Astrocyte of the spinal cord (primary cell): ENCODE data around the gene CCL13.

Experiments used
- DNase-seq: peaks from one replicate; pipeline ENCODE4 v3.0.0; 2011; ENCODE audit warnings: low read depth, low spot score
- H3K4me3 ChIP-seq: 2 replicates; pipeline ENCODE4 v1.5.1; 2011; ENCODE audit warnings: low read depth, mild to moderate bottlenecking, low read length, moderate library complexity
- in situ Hi-C: cut with HindIII; loops from 2 replicates; pipeline ENCODE4 v1.10.0; 2017; ENCODE audit warnings: low sequenced_read_pairs
- TF ChIP-seq, protein P1 (sequence below): IDR thresholded peaks from 2 replicates; pipeline ENCODE4 v1.5.1; 2012; ENCODE audit warnings: low read depth, mild to moderate bottlenecking, low read length, inconsistent platforms

The CCL13 gene

DNA sequence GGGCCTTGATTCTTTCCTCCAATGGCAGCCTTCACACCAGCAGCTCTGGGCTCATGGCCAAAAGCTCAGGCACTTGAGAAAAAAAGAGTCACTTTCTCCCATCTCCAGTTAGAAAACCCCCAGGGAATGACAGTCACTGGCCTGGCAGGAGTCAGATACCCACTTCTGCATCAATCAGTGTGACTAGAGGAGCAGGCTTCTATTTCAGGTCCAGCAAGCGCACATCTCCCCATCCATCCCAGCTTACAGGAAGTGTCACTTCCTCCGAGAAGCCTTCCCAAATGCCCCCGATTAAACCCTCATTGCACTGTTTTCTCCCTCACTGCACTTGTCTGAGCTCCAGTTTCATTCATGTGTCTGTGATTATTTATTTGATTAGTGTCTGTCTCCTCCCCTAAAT is 37.1 kb downstream of the CCL13 start:
- no peak overlapping the region for H3K4me3 ChIP-seq
- TF ChIP-seq, protein P1, sequence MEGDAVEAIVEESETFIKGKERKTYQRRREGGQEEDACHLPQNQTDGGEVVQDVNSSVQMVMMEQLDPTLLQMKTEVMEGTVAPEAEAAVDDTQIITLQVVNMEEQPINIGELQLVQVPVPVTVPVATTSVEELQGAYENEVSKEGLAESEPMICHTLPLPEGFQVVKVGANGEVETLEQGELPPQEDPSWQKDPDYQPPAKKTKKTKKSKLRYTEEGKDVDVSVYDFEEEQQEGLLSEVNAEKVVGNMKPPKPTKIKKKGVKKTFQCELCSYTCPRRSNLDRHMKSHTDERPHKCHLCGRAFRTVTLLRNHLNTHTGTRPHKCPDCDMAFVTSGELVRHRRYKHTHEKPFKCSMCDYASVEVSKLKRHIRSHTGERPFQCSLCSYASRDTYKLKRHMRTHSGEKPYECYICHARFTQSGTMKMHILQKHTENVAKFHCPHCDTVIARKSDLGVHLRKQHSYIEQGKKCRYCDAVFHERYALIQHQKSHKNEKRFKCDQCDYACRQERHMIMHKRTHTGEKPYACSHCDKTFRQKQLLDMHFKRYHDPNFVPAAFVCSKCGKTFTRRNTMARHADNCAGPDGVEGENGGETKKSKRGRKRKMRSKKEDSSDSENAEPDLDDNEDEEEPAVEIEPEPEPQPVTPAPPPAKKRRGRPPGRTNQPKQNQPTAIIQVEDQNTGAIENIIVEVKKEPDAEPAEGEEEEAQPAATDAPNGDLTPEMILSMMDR, result no peak
- in situ Hi-C loops, result no loop called here
- no peak for DNase-seq

DNA sequence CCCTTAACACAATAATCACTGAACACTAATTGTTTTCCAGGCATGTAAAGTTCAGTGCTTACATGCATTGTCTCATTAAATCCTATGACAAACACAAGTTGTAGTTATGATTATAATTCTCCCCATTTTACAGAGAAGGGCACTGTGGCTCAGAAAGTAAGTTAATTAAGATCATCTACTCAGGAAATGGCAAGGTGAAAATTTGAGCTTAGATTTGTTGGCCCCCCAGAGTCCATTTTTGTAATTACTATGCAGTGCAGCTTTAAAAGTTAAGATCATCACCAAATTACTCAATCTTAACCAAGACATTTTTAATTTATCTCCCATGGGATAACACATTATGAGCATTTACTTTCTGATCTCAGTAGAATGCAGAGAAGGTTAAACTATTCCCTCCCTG is 41.0 kb downstream of the CCL13 start:
- no peak overlapping the region for H3K4me3 ChIP-seq
- in situ Hi-C loops, result no loop called here
- TF ChIP-seq, protein P1, result no peak
- DNase-seq, result no peak

DNA sequence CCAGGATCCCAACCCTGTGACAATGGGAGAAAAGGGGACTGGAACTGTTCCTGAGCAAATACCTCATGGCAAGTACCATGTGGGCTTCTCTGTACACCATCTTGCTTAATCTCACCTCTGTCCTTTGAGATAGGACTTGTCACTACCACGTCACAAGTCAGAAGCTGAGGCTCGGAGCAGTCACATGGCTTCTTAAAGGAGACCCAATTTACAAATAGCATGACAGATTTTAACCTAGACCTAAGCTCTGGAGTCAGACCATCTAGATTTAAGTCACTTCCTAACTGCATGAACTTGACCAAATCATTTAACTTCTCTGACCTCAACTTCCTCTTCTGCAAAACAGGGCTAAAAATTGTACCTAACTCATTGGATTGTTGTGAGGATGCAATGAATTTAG is 42.7 kb downstream of the CCL13 start:
- no peak overlapping the region for H3K4me3 ChIP-seq
- TF ChIP-seq, protein P1, result no peak
- DNase-seq, result no peak
- in situ Hi-C loops, result no loop called here

DNA sequence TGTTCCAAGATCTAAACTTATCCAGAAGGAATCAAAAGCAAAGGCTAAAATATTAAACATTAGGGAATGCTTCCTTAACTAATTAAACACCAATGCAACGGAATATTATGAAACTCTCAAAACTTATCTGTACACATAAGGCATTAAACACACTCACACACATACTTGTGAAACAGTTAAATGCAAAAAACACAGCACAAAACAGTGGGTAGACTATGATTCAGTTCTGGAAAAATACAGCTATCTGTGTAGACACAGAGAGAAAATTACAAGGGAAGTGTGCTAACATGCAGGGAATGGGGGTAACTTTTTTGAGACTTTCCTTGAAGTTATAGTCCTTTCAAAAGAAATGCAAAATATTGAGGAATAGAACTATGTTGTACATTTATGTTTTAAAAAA is 43.4 kb downstream of the CCL13 start:
- TF ChIP-seq, protein P1, result no peak
- in situ Hi-C loops, result no loop called here
- H3K4me3 ChIP-seq, result no peak overlapping the region
- no peak for DNase-seq

DNA sequence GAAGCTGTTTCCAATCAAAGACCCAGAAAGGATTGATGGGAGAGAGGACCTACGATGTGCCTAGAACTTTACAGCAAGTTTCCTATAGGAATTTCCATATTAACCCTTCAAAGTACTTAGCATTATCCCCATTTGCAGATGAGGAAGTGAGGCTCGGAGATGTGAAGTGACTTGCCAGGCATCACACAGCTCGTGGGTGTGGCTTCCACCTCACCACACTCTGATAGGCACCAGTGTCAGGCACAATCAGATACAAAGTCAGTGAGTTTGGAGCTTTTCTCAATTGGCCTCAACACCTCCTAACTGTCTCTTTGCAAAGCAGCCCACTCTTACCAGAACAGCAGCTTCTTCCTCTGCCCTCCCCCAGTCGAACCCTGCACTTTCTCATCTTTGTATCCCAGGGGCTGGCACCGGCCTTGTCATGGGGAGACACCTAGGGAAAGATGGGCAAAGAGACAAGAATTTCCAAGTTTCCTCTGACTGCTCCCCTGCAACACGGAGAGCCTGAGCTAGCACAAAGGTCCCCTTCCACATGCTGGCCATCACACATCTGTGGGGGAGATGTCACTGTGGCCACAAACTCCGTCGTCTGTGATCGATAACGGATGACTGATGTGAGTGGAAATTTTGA is 44.1 kb downstream of the CCL13 start:
- in situ Hi-C loops, result no loop called here

DNA sequence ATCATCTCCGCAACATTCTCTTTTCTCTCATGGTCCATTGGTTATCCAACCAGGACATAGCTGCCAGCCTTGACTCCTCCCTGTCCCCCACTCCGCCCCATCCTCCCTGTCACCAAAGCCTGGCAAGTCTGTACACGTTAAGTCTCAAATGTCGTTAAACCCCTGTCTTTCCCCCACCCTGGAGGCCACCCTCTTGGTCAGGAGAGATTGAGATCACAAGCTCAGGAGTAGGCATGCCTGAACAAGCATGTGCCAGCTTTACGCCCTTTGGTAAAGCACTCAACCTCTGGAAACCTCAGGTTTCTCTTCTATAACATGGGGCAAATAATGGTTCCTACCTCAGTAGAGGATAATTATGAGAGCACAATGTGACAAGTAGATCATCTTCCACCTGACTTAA is 44.9 kb downstream of the CCL13 start:
- in situ Hi-C loops, result no loop called here
- TF ChIP-seq, protein P1, result no peak
- H3K4me3 ChIP-seq, result no peak overlapping the region
- no peak for DNase-seq

More for the DNA sequence above, 44.1 kb downstream of the CCL13 start:
- no peak for DNase-seq
- TF ChIP-seq, protein P1, result no peak
- no peak overlapping the region for H3K4me3 ChIP-seq

DNA sequence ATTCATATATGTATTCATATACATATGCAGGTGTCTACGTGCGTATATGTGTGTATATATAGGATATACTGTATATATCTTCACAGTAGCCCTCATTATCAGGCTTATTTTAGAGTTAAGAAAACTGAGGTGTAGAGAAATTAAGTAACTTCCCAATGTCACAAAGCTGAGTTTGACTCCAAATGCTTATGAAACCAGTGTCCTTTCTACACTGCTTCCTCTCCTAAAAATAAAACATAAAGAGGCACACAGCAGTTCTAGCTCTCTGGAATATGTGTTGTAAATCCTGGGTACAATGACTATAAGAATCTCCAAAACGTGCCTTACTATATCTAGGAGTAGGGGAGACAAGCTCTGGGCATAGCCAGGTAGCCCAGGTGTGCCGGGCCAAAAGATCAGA is 46.7 kb downstream of the CCL13 start:
- no peak overlapping the region for H3K4me3 ChIP-seq
- TF ChIP-seq, protein P1, result no peak
- in situ Hi-C loops, result no loop called here
- DNase-seq, result no peak
